Measurements from ENCODE around the gene CCDC149. TPM values are rescaled to one million over a fixed set of nuclear protein-coding genes. Genes with fewer than 3 reads are reported as not detected.

Gene CCDC149
- total and polyA plus RNA-seq, 2 of the 8 experiments (the other 6 are each of a cell fraction or from before 2014, with no cell fraction given): 2.2 to 5.6 TPM

- TF ChIP-seq CHD7 (IDR thresholded peaks at IDR 0.05; ENCODE audit: insufficient replicate concordance, low read length) (no peak), JUN (IDR thresholded peaks at IDR 0.05; ENCODE audit: low read depth, low read length) (no peak), CTCF (IDR thresholded peaks at IDR 0.05; ENCODE audit: control extremely low read depth in 1 of 3, insufficient read depth in 1 of 3, low read depth in 1 of 3, low read length in 3 of 3) (no peak), KDM5A (IDR thresholded peaks at IDR 0.05; ENCODE audit: low read length) (no peak), NRF1 (IDR thresholded peaks at IDR 0.05; ENCODE audit: low read depth, low read length) (no peak), ASH2L (IDR thresholded peaks at IDR 0.05; ENCODE audit: low read length) (no peak), CHD1 (IDR thresholded peaks at IDR 0.05; ENCODE audit: low read depth, low read length) (no peak), E2F6 (IDR thresholded peaks at IDR 0.05) (no peak)
Observed at GRCh38 chr4:24887881-24888430, 24.9 kb downstream of the CCDC149 start (continued).
